Measurements from ENCODE around the gene UBFD1. TPM values are rescaled to one million over a fixed set of nuclear protein-coding genes. Genes with fewer than 3 reads are reported as not detected.

UBFD1 gene
- total and polyA plus RNA-seq, 11 donors = 17.9 to 116 (median 49.9) TPM

DNA sequence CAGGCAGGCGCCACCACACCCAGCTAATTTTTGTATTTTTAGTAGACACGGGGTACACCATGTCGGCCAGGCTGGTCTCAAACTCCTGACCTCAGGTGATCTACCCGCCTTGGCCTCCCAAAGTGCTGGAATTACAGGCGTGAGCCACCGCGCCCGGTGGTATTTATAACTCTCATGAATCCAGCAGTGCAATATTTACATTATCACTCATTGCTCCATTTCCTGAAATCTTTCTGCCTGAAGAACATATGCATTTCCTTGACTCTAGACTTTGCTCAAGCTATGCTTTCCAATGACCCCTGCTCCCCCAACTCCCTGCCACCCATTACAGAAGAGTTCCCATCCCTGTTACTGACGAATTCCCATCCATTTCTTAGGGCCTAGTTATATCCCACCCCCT is 58.3 kb downstream of the UBFD1 start:
- ATAC-seq (no peak), DNase-seq (no peak)
- intact Hi-C loops (cut with DNase I) = no loop called here
- WGBS, 4 donors = 95 to 97% (median 97%) methylated on average over 9 of the region's 9 CpGs
- no peak overlapping the region for H3K27ac ChIP-seq
- H3K4me3 ChIP-seq = no peak overlapping the region
- H3K27me3 ChIP-seq = no peaks in the 10 kb centered on the region
- H3K4me1 ChIP-seq = no peaks in the 10 kb centered on the region
- no peak for TF ChIP-seq POLR2A (IDR thresholded peaks at IDR 0.05)
- TF ChIP-seq, protein P1, sequence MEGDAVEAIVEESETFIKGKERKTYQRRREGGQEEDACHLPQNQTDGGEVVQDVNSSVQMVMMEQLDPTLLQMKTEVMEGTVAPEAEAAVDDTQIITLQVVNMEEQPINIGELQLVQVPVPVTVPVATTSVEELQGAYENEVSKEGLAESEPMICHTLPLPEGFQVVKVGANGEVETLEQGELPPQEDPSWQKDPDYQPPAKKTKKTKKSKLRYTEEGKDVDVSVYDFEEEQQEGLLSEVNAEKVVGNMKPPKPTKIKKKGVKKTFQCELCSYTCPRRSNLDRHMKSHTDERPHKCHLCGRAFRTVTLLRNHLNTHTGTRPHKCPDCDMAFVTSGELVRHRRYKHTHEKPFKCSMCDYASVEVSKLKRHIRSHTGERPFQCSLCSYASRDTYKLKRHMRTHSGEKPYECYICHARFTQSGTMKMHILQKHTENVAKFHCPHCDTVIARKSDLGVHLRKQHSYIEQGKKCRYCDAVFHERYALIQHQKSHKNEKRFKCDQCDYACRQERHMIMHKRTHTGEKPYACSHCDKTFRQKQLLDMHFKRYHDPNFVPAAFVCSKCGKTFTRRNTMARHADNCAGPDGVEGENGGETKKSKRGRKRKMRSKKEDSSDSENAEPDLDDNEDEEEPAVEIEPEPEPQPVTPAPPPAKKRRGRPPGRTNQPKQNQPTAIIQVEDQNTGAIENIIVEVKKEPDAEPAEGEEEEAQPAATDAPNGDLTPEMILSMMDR (IDR thresholded peaks at IDR 0.05) = no peak
- H3K36me3 ChIP-seq = peaks cover 3 to 95% (median 75%) of the 10 kb centered on the region in 9 donors
- no peaks in the 10 kb centered on the region for H3K9me3 ChIP-seq

Other genes starting within 250 kb of the UBFD1 start
- gene COG7, start 104.5 kb upstream of the UBFD1 start, total RNA-seq = 10 to 100 TPM in 7 of 9 donors, 1 to 10 TPM in 2; 7.8 to 16.8 (median 12.2) TPM
- gene COG7, start 104.5 kb upstream of the UBFD1 start, polyA plus RNA-seq = 10 to 100 TPM; 11.1 to 12.4 TPM
- gene GGA2, start 47.2 kb upstream of the UBFD1 start, total RNA-seq = 10 to 100 TPM; 30.8 to 73.8 (median 47.5) TPM
- gene GGA2, start 47.2 kb upstream of the UBFD1 start, polyA plus RNA-seq = 10 to 100 TPM; 17.9 to 20.0 TPM
- gene EARS2, start 377 bp upstream of the UBFD1 start, total RNA-seq = 10 to 100 TPM; 12.2 to 37.0 (median 21.5) TPM
- gene EARS2, start 377 bp upstream of the UBFD1 start, polyA plus RNA-seq = 10 to 100 TPM; 16.7 to 22.8 TPM
- 100 to 1,000 TPM; 298 to 896 (median 409) TPM for gene NDUFAB1, start 38.6 kb downstream of the UBFD1 start, total RNA-seq
- 100 to 1,000 TPM; 582 to 605 TPM for gene NDUFAB1, start 38.6 kb downstream of the UBFD1 start, polyA plus RNA-seq
- 1 to 10 TPM; 3.8 to 7.4 (median 4.5) TPM for gene PALB2, start 83.6 kb downstream of the UBFD1 start, total RNA-seq
- 1 to 10 TPM; 3.4 to 5.7 TPM for gene PALB2, start 83.6 kb downstream of the UBFD1 start, polyA plus RNA-seq
- gene DCTN5, start 83.7 kb downstream of the UBFD1 start, total RNA-seq = 10 to 100 TPM; 26.8 to 56.0 (median 40.5) TPM
- gene DCTN5, start 83.7 kb downstream of the UBFD1 start, polyA plus RNA-seq = 10 to 100 TPM in 1 of 2 donors, 1 to 10 TPM in 1; 7.4 to 36.9 TPM
- 1 to 10 TPM in 6 of 9 donors, under 1 TPM in 3; 0.19 to 9.2 (median 1.1) TPM for gene PLK1, start 121.2 kb downstream of the UBFD1 start, total RNA-seq
- gene PLK1, start 121.2 kb downstream of the UBFD1 start, polyA plus RNA-seq = under 1 TPM; 0.69 to 0.72 TPM
- not detected for gene ERN2, start 155.5 kb downstream of the UBFD1 start, total RNA-seq
- under 1 TPM in 1 of 2 donors, not detected in 1; 0.07 TPM for gene ERN2, start 155.5 kb downstream of the UBFD1 start, polyA plus RNA-seq
- gene CHP2, start 197.3 kb downstream of the UBFD1 start, total RNA-seq = not detected
- gene CHP2, start 197.3 kb downstream of the UBFD1 start, polyA plus RNA-seq = under 1 TPM in 1 of 2 donors, not detected in 1; 0.08 TPM